GM12878 (cell line): ENCODE measurements around the gene NR2E3.

Experiments
- CBFB ChIP-seq: IDR thresholded peaks from 2 replicates; pipeline ENCODE4 v1.6.1; 2016; ENCODE audit warnings: antibody characterized with exemption, low read depth
- EZH2 ChIP-seq: IDR thresholded peaks from 2 replicates; pipeline ENCODE4 v1.6.1; 2012; ENCODE audit warnings: low read depth, mild to moderate bottlenecking, control low read depth, inconsistent platforms, low read length, borderline replicate concordance; ENCODE audit not compliant: control insufficient read depth
- FOS ChIP-seq: IDR thresholded peaks from 3 replicates; pipeline ENCODE4 v1.6.1; 2011; ENCODE audit warnings: borderline replicate concordance; ENCODE audit not compliant: insufficient read length; ENCODE audit errors: extremely low read depth
- POLR2A ChIP-seq: IDR thresholded peaks from 2 replicates; pipeline ENCODE4 v1.6.1; 2011; ENCODE audit warnings: low read depth, mild to moderate bottlenecking, low read length
- SIN3A ChIP-seq: IDR thresholded peaks from 2 replicates; pipeline ENCODE4 v1.6.1; 2012; ENCODE audit warnings: low read depth, low read length, improper control_type of control experiment
- TCF12 ChIP-seq: IDR thresholded peaks from 2 replicates; pipeline ENCODE4 v1.6.1; 2011; ENCODE audit warnings: low read depth, mild to moderate bottlenecking, low read length
- TF ChIP-seq, protein P1 (sequence below), 3 experiments: IDR thresholded peaks in 2 of 3; conservative IDR thresholded peaks in 1 of 3; 2 replicates each; pipeline ENCODE4 v1.5.1; 2011; ENCODE audit warnings: low read depth in 3 of 3, low read length in 3 of 3, mild to moderate bottlenecking in 3 of 3, control low read depth in 2 of 3, moderate library complexity in 2 of 3, inconsistent platforms in 1 of 3, mixed read lengths in 1 of 3; ENCODE audit not compliant: control insufficient read depth in 2 of 3, insufficient read depth in 1 of 3; ENCODE audit errors: extremely low read depth in 1 of 3
- TF ChIP-seq, protein P2 (sequence below): IDR thresholded peaks from 2 replicates; pipeline ENCODE4 v1.6.1; 2012; ENCODE audit warnings: low read depth, low read length, improper control_type of control experiment

DNA sequence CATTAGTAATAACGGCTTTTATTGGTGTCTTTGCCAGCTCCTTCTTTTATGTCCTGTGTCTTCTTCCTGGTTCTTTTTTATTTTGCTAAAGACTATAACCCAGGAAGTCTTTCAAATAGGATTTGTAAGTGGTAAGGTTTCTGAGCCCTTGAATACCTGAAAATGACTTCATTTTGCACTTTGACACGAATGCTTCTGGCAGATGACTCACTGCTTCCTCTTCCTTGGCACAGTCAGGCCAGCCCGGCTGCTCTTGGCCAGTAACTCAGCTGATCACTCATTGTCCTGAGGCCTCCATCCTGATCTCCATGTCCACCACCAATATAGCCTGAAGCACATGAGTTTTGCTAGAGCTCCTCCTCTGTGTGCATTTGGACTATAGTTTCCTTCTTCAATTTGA lies 48.7 kb upstream of the NR2E3 start:
- TF ChIP-seq POLR2A: no peak
- no peak for TF ChIP-seq EZH2
- TF ChIP-seq, protein P1, sequence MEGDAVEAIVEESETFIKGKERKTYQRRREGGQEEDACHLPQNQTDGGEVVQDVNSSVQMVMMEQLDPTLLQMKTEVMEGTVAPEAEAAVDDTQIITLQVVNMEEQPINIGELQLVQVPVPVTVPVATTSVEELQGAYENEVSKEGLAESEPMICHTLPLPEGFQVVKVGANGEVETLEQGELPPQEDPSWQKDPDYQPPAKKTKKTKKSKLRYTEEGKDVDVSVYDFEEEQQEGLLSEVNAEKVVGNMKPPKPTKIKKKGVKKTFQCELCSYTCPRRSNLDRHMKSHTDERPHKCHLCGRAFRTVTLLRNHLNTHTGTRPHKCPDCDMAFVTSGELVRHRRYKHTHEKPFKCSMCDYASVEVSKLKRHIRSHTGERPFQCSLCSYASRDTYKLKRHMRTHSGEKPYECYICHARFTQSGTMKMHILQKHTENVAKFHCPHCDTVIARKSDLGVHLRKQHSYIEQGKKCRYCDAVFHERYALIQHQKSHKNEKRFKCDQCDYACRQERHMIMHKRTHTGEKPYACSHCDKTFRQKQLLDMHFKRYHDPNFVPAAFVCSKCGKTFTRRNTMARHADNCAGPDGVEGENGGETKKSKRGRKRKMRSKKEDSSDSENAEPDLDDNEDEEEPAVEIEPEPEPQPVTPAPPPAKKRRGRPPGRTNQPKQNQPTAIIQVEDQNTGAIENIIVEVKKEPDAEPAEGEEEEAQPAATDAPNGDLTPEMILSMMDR (IDR thresholded peaks at IDR 0.05 in 2 of 3, conservative IDR thresholded peaks at IDR 0.05 in 1 of 3; ENCODE audit: control insufficient read depth in 2 of 3, extremely low read depth in 1 of 3, insufficient read depth in 1 of 3, low read depth in 3 of 3, low read length in 3 of 3): no peak
- no peak for TF ChIP-seq TCF12
- no peak for TF ChIP-seq CBFB
- TF ChIP-seq SIN3A: no peak
- TF ChIP-seq, protein P2, sequence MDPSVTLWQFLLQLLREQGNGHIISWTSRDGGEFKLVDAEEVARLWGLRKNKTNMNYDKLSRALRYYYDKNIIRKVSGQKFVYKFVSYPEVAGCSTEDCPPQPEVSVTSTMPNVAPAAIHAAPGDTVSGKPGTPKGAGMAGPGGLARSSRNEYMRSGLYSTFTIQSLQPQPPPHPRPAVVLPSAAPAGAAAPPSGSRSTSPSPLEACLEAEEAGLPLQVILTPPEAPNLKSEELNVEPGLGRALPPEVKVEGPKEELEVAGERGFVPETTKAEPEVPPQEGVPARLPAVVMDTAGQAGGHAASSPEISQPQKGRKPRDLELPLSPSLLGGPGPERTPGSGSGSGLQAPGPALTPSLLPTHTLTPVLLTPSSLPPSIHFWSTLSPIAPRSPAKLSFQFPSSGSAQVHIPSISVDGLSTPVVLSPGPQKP: no peak
- TF ChIP-seq FOS: no peak
